Erythroblast (primary cell): ENCODE results near the gene STEAP1B.

Experiments
- DNase-seq, 2 experiments: peaks; one replicate each; lab custom pipeline; 2025; lab: John Stamatoyannopoulos, UW
- GATA1 ChIP-seq: IDR thresholded peaks from 2 replicates; pipeline ENCODE4 v1.6.1; 2011; ENCODE audit warnings: low read depth, mild to moderate bottlenecking, control low read depth, low read length, moderate library complexity
- POLR2A ChIP-seq: IDR thresholded peaks from 2 replicates; pipeline ENCODE4 v1.6.1; 2011; ENCODE audit warnings: mild to moderate bottlenecking, low read length

The STEAP1B gene

GRCh38 chr7:22372863-22373262, 127.1 kb downstream of the STEAP1B start:
- TF ChIP-seq POLR2A (no peak), GATA1 (no peak)
- DNase-seq: no peak

GRCh38 chr7:22371878-22372277, 128.1 kb downstream of the STEAP1B start:
- DNase-seq: no peak
- TF ChIP-seq GATA1: no peak
- no peak for TF ChIP-seq POLR2A
